ENCODE measurements around the gene MLANA. TPM values are rescaled to one million over a fixed set of nuclear protein-coding genes. Genes with fewer than 3 reads are reported as not detected.

The MLANA gene
- total RNA-seq, 1 donor from 2014 or later: not detected

GRCh38 chr9:5846501-5846921 is 44.2 kb upstream of the MLANA start:
- H3K4me3 ChIP-seq (ENCODE audit: low read depth, low read length): no peak overlapping the region
- TF ChIP-seq, protein P1, sequence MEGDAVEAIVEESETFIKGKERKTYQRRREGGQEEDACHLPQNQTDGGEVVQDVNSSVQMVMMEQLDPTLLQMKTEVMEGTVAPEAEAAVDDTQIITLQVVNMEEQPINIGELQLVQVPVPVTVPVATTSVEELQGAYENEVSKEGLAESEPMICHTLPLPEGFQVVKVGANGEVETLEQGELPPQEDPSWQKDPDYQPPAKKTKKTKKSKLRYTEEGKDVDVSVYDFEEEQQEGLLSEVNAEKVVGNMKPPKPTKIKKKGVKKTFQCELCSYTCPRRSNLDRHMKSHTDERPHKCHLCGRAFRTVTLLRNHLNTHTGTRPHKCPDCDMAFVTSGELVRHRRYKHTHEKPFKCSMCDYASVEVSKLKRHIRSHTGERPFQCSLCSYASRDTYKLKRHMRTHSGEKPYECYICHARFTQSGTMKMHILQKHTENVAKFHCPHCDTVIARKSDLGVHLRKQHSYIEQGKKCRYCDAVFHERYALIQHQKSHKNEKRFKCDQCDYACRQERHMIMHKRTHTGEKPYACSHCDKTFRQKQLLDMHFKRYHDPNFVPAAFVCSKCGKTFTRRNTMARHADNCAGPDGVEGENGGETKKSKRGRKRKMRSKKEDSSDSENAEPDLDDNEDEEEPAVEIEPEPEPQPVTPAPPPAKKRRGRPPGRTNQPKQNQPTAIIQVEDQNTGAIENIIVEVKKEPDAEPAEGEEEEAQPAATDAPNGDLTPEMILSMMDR (conservative IDR thresholded peaks at IDR 0.05; ENCODE audit: low read depth, low read length): no peak
- DNase-seq (ENCODE audit: low read depth): peak; percentile 53

DNA sequence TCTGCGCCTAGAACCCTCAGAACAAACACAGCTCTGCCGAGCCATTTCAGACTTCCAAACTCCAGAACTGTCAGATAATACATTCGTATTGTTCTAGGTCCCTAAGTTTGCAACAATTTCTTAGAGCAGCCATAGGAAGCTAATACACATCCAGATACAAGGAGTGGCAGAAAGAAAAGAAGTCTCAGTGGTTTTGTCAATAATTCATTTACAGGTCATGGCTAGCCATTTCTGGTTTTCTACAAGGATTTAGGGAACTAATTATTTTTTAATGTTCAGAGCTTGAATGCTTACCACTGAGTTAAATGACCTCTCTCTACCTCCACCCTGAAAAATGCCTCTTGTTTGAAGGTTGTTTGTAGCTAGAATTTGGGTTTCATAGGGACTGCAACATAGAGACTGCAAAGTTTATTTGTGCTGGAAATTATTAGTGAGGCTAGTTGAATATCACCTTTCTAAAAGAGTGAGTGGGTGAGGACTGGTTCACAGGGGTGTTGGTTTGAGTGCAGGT is 42.3 kb upstream of the MLANA start:
- TF ChIP-seq, protein P1 (conservative IDR thresholded peaks at IDR 0.05; ENCODE audit: low read depth, low read length): no peak
- H3K4me3 ChIP-seq (ENCODE audit: low read depth, low read length): no peak overlapping the region
- no peak for DNase-seq (ENCODE audit: low read depth)

GRCh38 chr9:5850724-5851122 is 40.0 kb upstream of the MLANA start:
- TF ChIP-seq, protein P1 (conservative IDR thresholded peaks at IDR 0.05; ENCODE audit: low read depth, low read length): no peak
- DNase-seq (ENCODE audit: low read depth): no peak
- no peak overlapping the region for H3K4me3 ChIP-seq (ENCODE audit: low read depth, low read length)

DNA sequence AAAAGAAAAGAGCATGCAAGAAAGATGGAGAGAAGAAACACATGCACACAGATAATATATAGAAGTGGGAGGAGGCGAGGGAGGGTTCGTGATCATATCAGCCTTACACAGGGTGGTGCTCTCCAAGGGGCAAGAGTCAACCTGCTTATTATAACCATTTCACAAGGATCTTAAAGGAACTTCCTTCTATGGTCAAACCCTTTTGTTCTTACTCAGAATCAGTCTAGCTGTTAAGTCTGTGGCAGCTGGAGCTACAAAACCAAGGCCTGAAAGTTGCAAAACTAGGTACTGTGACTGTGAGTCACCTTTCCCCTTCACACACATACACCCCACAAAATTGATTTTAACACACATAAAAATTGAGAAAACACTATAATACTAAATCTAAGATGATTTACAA is 39.2 kb upstream of the MLANA start:
- TF ChIP-seq, protein P1 (conservative IDR thresholded peaks at IDR 0.05; ENCODE audit: low read depth, low read length): no peak
- peak; percentile 86 for DNase-seq (ENCODE audit: low read depth)
- no peak overlapping the region for H3K4me3 ChIP-seq (ENCODE audit: low read depth, low read length)

DNA sequence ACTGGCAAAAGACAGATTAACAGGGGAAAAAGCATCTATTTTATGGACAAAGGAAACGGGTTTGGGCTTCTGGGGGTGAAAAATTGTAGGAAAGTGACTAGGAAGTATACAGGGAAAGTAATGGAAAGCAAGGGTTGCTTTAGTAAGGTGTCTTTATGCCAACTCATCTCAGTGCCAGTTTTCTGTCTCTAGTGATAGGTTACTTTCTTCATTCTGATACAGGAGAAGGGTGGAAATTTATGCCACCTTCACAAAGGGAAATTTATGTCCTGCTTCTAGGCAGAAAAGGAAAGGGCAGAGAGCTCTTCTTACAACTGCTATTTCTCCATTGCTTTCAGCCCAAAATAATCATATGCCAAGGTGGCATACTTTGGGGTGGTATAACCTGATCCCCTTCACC is 37.7 kb upstream of the MLANA start:
- H3K4me3 ChIP-seq (ENCODE audit: low read depth, low read length): no peak overlapping the region
- DNase-seq (ENCODE audit: low read depth): no peak
- TF ChIP-seq, protein P1 (conservative IDR thresholded peaks at IDR 0.05; ENCODE audit: low read depth, low read length): no peak

DNA sequence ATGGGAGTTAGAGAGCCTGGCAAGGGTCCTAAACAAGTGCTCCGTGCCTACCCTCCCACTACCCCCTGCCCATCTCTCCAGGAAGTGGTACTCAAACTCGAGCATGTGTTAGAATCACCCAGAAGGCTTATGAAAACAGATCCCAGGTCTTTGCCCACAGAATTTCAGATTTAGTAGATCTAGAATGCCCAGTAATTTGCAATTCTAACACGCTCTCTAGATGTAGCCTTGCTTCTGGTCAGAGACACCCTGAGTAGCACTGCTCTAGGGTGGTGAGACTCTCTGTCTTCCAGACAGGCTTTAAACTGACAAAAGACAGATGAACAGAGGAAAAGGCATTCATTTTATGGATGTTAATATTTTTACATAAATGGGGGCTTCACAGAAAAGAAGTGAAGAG is 37.1 kb upstream of the MLANA start:
- DNase-seq (ENCODE audit: low read depth): no peak
- TF ChIP-seq, protein P1 (conservative IDR thresholded peaks at IDR 0.05; ENCODE audit: low read depth, low read length): no peak
- no peak overlapping the region for H3K4me3 ChIP-seq (ENCODE audit: low read depth, low read length)

DNA sequence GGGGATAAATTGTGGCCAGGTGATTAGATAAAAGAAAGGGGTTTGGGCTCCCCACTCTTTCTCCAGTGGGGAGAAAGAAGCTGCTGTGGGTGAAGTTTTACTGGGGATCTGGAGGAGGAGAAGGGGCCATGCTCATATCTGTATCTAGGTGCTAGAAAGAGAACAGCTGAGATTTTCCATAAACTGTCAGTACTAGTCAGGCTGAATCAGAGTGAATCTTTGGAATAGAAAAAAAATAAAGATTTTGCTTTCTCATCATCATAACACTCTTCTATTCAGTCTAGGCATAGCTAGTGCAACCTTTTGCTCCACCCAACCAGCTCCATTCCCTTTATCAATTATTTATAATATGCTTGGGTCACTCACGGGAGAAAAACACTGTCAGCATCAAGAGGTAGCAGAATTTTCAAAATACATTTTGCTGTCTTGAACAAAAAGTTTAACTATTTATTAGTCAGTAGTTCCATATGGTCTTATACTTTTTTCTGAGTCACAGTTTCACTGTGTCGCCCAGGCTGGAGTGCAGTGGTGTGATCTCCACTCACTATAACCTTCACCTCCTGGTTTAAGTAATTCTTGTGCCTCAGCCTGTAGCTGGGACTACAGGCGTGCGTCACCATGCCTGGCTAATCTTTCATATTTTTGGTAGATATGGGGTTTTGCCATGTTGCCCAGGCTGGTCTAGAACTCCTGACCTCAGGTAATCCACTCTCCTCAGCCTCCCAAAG is 36.5 kb upstream of the MLANA start:
- no peak for DNase-seq (ENCODE audit: low read depth)
- TF ChIP-seq, protein P1 (conservative IDR thresholded peaks at IDR 0.05; ENCODE audit: low read depth, low read length): no peak
- H3K4me3 ChIP-seq (ENCODE audit: low read depth, low read length): no peak overlapping the region

All from epithelial cell of proximal tubule (primary cell).